SK-N-MC (cell line): ENCODE data around the gene GRB10.

Experiments
- EZH2 ChIP-seq: fragments of 200-600 bp; sonication (generic); IDR thresholded peaks from one replicate; pipeline ENCODE4 v1.6.1; 2017; ENCODE audit warnings: antibody characterized with exemption
- FOXP2 ChIP-seq: optimal IDR thresholded peaks from 2 replicates; pipeline ENCODE3; 2011; ENCODE audit warnings: mild to moderate bottlenecking, moderate library complexity; ENCODE audit not compliant: insufficient read depth; ENCODE audit errors: extremely low read length, control extremely low read depth
- POLR2AphosphoS5 ChIP-seq: IDR thresholded peaks from 2 replicates; pipeline ENCODE4 v1.6.1; 2012; ENCODE audit warnings: mild to moderate bottlenecking, low read depth, low read length, borderline replicate concordance

DNA sequence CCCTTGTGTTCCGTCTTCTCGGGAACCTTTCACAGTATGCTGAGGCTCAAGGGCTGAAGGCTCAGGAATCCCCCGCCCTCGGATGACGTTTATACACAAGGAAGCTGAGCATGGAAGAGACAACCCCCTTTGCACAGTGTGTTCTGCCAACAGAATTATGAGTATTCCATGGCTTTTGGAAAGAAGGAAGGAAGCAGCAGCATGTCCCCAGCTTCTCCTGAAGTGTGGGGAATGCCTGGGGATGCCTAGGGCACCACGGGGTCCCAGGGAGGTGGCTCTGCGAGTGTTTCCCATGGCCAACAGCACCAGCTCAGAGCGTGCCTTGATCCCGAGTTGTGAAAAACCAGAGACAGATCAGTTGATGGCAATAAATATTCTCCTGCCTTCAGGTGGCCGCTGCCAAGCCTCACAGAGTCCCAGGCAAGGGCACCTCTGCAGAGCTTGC lies 128.7 kb downstream of the GRB10 start:
- no peak for TF ChIP-seq POLR2AphosphoS5
- no peak for TF ChIP-seq EZH2
- TF ChIP-seq FOXP2 = no peak
